HG03558 (cell line): ENCODE data around the gene CYP26C1.

Source experiments
- ATAC-seq: cut with Tn5 transposase; IDR thresholded peaks from one replicate; pipeline ENCODE4 v1.9.1; 2021; ENCODE audit warnings: moderate number of reproducible peaks; ENCODE audit not compliant: unreplicated experiment; ENCODE audit errors: extremely low read depth

Gene CYP26C1, protein sequence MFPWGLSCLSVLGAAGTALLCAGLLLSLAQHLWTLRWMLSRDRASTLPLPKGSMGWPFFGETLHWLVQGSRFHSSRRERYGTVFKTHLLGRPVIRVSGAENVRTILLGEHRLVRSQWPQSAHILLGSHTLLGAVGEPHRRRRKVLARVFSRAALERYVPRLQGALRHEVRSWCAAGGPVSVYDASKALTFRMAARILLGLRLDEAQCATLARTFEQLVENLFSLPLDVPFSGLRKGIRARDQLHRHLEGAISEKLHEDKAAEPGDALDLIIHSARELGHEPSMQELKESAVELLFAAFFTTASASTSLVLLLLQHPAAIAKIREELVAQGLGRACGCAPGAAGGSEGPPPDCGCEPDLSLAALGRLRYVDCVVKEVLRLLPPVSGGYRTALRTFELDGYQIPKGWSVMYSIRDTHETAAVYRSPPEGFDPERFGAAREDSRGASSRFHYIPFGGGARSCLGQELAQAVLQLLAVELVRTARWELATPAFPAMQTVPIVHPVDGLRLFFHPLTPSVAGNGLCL

DNA sequence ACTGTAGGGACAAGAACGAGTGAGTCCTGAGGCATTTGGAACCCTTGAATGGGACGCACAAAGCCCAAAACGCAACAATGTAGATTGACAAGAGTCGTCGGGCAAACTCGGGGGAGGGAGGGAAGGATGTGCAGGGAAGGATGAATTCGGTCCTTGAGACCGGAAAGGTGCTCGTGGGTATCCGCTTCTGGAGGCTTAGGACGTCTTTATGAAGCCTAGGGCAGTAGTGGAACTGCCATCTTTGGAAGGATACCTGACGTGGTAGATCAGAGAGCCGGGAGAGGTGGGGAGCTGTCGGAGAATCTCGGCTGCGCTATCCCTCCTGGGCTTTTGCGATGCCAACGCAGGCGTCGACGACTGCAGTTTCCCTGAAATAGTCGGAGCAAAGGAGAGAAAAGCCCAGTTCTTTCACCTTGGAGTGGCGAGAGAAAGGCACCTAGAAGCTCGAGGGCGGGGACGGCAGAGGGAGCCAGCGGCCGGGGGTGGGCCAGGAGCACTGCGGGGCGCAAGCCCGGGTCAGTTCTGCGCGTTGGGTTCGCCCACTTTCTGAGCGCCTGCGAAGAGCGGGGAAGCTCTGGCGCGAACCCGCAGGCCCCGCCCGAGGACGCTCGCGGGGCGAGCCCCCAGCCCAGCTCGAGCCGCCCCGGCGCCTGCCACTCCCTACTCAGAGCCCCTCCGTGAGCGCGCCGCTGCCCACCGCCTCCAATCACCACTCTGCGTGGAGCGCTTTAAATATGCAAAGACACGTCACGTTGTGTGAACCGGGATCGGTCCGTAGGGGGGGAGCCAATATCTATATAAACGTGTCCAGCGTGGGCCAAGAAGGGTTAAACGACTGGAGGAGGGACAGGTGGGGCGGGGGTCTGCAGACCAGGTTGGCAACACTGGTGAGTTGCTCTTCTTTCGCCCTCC is at the start of gene CYP26C1:
TSS of gene CYP26C1 (plus strand) at position 824 of the 912 bp plus-strand sequence. CDS start 466 bp downstream, outside the sequence.
- no peak for ATAC-seq

DNA sequence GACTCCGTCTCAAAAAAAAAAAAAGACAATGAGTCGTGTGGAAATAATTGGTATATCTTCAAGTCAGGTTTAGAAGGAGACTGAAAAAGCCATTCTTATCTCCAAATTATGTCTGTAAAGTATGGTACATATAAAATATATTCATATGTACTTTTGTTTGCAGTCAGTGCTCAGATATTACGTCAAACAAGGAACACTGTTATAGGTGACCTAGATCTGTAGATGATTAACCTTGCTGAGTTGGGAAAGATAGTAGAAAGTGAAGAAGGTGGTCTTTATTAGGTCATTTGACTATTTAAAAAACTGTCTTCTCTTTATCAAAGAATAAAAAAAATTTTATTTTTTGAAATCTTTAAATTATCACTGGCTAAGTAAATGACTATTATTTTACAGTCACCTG is 44.9 kb upstream of the CYP26C1 start:
- ATAC-seq, result no peak

- ATAC-seq, result no peak
Measured at GRCh38 chr10:93023013-93023650, 37.5 kb upstream of the CYP26C1 start.

GRCh38 chr10:93026072-93026471 is 34.5 kb upstream of the CYP26C1 start:
- no peak for ATAC-seq

DNA sequence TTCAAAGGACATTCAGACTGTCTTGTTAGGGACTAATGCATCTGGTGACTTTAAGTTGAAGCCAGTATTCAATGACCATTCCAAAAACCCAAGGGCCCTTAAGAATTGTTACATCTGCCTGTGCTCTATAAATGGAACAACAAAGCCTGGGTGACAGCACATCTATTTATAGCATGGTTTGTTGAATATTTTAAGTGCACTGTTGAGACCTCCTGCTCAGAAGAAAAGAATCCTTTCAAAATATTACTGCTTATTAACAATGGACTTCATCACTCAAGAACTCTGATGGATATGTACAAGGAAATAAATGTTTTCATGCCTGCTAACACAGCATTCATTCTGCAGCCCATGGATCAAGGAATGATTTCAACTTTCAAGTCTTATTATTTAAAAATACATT is 33.1 kb upstream of the CYP26C1 start:
- no peak for ATAC-seq

GRCh38 chr10:93028883-93029282 is 31.7 kb upstream of the CYP26C1 start:
- no peak for ATAC-seq

DNA sequence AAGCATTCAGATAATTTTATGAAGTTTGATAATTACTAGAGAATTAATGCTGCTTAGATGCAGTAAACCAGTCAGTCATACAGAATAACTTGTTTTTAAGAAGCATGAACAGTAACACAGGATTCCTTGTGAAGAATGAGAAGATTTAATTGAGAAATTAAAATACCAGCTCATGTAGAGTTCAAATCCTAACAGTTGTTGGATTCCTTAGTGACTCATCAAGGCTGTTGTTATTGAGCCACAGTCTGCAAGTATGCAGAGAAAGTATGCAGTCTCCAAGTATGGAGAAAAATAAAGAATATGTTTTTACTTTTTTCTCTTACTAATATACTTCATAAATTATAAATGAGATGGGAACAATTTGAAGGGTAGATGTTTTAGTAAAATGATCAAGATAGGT is 30.2 kb upstream of the CYP26C1 start:
- no peak for ATAC-seq

DNA sequence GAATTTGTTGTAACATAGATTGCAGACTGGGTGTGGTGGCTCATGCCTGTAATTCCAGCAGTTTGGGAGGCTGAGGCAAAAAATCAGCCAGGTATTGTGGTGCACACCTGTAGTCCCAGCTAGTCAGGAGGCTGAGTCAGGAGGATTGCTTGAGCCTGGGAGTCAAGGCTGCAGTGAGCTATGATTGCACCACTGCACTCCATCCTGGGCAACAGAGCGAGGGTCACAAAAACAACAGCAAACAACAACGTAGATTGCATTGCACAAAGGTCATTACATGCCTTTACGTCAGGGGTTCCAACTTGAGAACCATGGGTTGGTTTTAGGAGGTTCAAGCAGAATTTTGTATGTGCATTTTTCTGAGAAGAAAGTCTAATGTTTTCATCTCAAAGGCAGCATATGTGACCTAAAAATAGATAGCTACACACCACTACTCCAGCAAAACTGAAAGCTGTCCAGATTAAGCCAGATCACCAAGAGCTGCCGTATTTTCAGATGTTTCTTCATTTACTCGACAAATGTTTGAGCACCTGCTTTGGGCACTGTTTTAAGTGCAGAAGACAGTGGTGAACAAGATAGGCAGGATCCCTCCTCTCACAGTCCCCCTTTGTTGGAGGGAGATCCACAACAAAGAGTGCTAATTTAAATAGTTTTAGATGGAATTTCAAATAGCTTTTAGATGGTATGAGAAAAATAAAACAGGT is 28.3 kb upstream of the CYP26C1 start:
- no peak for ATAC-seq

DNA sequence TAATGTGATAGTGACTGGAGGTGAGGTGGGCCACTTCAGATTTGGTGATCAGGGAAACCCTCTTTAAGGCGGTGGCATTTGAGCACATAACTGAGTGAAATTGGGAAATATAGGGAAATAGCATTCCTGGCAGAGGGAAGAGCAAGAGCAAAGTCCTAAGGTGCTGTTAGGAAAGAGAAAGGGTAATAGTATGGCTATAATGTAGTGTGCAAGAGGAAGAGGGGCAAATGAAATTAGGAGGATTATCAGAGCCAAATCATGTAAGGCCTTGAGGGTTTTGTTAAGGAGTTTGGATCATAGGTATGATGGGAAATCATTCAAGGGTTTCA is 27.8 kb upstream of the CYP26C1 start:
- ATAC-seq, result no peak

DNA sequence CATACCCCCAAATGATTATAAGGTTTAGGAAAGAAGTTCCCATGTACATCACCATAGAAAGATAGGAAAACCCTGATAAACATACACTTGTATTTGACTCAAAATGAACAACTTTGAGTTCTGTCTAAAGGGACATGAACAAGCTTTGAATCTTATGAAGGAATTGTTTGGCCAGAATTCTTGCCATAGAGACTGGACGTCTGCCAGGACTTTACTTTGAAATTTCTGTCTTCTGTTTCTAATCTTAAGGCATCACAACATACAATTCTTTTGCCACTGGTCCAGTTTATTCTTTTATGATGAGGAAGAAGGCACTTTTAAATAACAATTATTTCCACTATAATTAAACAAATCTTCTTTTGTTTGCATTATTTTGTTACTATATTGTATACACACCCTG is 26.2 kb upstream of the CYP26C1 start:
- no peak for ATAC-seq

DNA sequence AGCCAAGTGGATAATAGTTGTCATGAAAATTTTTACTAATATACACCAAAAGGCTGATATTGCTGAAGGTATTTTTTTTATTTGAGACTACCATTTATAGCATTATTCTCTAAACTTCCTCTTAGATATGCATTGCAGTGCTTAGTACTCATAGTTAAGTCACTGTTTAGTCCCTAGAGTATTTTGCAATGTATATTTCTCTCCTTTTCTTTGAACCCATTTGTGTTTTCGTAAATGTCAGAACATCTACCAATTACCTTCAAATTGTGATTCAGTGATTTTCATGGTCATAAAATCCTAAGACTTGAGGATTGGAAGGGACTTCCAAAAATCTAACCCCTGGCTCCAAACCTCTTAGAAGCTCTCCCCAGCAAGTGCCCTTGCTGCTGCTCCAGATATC is 21.5 kb upstream of the CYP26C1 start:
- no peak for ATAC-seq

GRCh38 chr10:93039721-93040120 is 20.9 kb upstream of the CYP26C1 start:
- ATAC-seq, result no peak

DNA sequence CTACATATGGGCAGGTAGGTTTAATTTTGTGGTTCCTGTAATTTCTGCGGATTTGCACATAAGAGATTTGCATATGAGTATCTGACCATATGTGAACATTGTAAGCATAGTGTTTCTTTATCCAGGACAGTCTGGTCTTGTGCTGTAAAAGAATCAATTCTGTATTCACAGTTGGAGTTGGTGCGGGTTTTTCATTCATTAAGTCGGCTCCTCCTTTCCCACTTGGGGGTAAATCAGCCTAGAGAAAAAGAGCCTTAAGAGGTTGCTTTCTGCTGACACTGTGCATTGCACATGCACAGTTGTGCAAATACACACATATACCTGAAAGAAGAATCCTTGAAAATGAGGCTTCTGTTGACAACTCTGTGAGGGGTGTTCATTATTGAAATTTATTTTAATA is 6.1 kb upstream of the CYP26C1 start:
- no peak for ATAC-seq

DNA sequence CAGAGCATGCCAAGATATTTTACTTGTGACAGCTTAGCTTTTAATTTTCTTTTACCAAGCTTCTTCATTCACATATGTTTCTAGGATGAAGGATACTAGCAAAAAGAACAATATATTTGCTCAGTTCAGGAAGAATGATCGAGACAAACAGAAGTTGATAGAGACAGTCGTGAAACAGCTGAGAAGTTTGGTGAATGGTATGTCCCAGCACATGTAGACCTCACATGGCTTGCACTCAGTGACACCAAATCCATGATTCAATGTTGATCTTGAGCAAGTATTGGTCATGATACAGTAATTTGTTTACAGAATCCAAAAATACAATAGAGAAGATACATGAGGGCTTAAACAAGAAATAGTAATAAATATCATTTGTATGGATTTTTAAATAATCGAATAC is 2.5 kb upstream of the CYP26C1 start:
- ATAC-seq, result no peak

- ATAC-seq, result no peak
Measured at GRCh38 chr10:93060887-93061593, 442 bp downstream of the CYP26C1 start.

GRCh38 chr10:93061594-93062513 is 1.3 kb downstream of the CYP26C1 start:
- ATAC-seq, result no peak

DNA sequence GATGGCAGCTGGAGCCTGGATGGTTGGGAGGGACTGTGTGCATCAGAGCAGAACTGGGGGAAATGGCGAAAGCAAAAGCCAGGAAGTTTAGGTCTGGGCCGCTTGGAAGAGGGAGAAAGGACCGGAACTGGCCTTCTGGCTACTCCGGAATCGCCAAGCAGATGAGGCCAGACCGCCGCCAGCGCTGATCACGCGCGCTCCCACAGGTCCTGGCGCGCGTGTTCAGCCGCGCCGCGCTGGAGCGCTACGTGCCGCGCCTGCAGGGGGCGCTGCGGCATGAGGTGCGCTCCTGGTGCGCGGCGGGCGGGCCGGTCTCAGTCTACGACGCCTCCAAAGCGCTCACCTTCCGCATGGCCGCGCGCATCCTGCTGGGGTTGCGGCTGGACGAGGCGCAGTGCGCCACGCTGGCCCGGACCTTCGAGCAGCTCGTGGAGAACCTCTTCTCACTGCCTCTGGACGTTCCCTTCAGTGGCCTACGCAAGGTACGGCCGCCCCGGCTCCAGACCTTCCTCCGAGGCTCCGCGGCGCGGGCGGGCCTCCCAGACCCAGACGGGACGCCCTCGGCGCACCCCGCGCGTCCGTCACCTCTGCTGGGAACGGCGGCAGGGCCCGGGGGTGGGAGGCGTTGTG is 2.0 kb downstream of the CYP26C1 start:
- ATAC-seq, result no peak
